Ishikawa (cell line): ENCODE measurements around the gene E4F1.

ENCODE experiments used
- CEBPB ChIP-seq: IDR thresholded peaks from 2 replicates; pipeline ENCODE4 v1.6.1; 2012
- CREB1 ChIP-seq: IDR thresholded peaks from 2 replicates; pipeline ENCODE4 v1.6.1; 2012; ENCODE audit warnings: low read depth
- EGR1 ChIP-seq: IDR thresholded peaks from 2 replicates; pipeline ENCODE4 v1.6.1; 2012
- EP300 ChIP-seq: IDR thresholded peaks from 2 replicates; pipeline ENCODE4 v1.6.1; 2012; ENCODE audit warnings: borderline replicate concordance
- FOXM1 ChIP-seq: IDR thresholded peaks from 2 replicates; pipeline ENCODE4 v1.6.1; 2012; ENCODE audit warnings: low read depth, borderline replicate concordance
- MAX ChIP-seq: IDR thresholded peaks from 2 replicates; pipeline ENCODE4 v1.6.1; 2012
- NFIC ChIP-seq: IDR thresholded peaks from 2 replicates; pipeline ENCODE4 v1.6.1; 2012
- RAD21 ChIP-seq: IDR thresholded peaks from 2 replicates; pipeline ENCODE4 v1.6.1; 2012; ENCODE audit warnings: low read depth
- TAF1 ChIP-seq: IDR thresholded peaks from 2 replicates; pipeline ENCODE4 v1.6.1; 2012; ENCODE audit warnings: low read depth, mild to moderate bottlenecking
- TCF12 ChIP-seq: IDR thresholded peaks from 2 replicates; pipeline ENCODE4 v1.6.1; 2012; ENCODE audit warnings: low read depth
- TEAD4 ChIP-seq: IDR thresholded peaks from 2 replicates; pipeline ENCODE4 v1.6.1; 2012
- YY1 ChIP-seq: IDR thresholded peaks from 2 replicates; pipeline ENCODE4 v1.6.1; 2012; ENCODE audit warnings: low read depth
- ZBTB7A ChIP-seq: IDR thresholded peaks from 2 replicates; pipeline ENCODE4 v1.6.1; 2012; ENCODE audit warnings: low read depth
- TF ChIP-seq, protein P1 (sequence below): IDR thresholded peaks from 2 replicates; pipeline ENCODE4 v1.6.1; 2012
- TF ChIP-seq, protein P2 (sequence below): IDR thresholded peaks from 2 replicates; pipeline ENCODE4 v1.6.1; 2012; ENCODE audit warnings: low read depth, mild to moderate bottlenecking

The E4F1 gene

DNA sequence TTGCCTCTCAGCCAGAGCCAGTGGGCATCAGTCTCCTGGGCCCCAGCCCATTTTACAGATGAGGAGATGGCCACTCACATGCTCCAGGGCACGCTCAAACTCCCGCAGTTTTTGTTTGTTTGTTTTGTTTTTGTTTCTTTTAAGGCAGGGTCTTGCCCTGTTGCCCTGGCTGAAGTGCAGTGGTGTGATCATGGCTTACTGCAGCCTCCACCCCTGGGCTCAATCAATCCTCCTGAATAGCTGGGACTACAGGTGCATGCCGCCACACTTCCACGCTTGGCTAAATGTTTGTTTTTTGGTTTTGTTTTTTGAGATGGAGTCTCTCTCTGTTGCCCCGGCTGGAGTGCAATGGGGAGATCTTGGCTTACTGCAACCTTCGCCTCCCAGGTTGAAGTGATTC is 3.5 kb downstream of the E4F1 start:
- TF ChIP-seq NFIC = no peak
- TF ChIP-seq CEBPB = no peak
- TF ChIP-seq RAD21 = no peak
- TF ChIP-seq CREB1 = no peak
- TF ChIP-seq TAF1 = no peak
- TF ChIP-seq, protein P1, sequence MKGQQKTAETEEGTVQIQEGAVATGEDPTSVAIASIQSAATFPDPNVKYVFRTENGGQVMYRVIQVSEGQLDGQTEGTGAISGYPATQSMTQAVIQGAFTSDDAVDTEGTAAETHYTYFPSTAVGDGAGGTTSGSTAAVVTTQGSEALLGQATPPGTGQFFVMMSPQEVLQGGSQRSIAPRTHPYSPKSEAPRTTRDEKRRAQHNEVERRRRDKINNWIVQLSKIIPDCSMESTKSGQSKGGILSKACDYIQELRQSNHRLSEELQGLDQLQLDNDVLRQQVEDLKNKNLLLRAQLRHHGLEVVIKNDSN = no peak
- TF ChIP-seq EP300 = no peak
- no peak for TF ChIP-seq YY1
- TF ChIP-seq, protein P2, sequence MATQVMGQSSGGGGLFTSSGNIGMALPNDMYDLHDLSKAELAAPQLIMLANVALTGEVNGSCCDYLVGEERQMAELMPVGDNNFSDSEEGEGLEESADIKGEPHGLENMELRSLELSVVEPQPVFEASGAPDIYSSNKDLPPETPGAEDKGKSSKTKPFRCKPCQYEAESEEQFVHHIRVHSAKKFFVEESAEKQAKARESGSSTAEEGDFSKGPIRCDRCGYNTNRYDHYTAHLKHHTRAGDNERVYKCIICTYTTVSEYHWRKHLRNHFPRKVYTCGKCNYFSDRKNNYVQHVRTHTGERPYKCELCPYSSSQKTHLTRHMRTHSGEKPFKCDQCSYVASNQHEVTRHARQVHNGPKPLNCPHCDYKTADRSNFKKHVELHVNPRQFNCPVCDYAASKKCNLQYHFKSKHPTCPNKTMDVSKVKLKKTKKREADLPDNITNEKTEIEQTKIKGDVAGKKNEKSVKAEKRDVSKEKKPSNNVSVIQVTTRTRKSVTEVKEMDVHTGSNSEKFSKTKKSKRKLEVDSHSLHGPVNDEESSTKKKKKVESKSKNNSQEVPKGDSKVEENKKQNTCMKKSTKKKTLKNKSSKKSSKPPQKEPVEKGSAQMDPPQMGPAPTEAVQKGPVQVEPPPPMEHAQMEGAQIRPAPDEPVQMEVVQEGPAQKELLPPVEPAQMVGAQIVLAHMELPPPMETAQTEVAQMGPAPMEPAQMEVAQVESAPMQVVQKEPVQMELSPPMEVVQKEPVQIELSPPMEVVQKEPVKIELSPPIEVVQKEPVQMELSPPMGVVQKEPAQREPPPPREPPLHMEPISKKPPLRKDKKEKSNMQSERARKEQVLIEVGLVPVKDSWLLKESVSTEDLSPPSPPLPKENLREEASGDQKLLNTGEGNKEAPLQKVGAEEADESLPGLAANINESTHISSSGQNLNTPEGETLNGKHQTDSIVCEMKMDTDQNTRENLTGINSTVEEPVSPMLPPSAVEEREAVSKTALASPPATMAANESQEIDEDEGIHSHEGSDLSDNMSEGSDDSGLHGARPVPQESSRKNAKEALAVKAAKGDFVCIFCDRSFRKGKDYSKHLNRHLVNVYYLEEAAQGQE = no peak
- TF ChIP-seq TEAD4 = no peak
- TF ChIP-seq TCF12 = no peak
- TF ChIP-seq MAX = no peak
- no peak for TF ChIP-seq EGR1
- no peak for TF ChIP-seq FOXM1
- no peak for TF ChIP-seq ZBTB7A

- no peak for TF ChIP-seq TAF1
- TF ChIP-seq EP300 = no peak
- no peak for TF ChIP-seq TEAD4
- TF ChIP-seq MAX = no peak
Measured at GRCh38 chr16:2228161-2228824, 4.9 kb downstream of the E4F1 start.

DNA sequence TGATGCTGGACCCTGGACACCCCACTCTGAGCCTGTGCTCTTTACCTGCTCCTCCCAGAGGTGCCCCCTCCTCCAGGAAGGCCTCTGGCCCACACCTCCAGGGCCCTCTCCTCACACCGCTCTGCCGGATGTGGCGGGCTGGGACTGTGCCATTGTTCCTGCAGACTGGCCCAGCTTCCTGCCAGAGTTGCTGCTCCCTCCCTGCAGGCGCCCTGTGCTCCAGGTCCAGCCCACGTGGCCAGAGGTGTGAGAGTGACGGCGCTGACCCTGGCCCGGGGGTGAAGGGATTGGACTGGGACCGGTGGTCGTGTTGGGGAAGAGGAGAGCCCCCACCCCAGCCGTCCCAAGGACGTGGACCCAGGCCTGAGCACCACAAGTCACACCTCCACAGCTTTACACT is 5.7 kb downstream of the E4F1 start:
- TF ChIP-seq YY1 = no peak
- no peak for TF ChIP-seq ZBTB7A
- TF ChIP-seq, protein P2 = no peak
- TF ChIP-seq MAX = no peak
- TF ChIP-seq CEBPB = no peak
- TF ChIP-seq NFIC = no peak
- TF ChIP-seq TEAD4 = no peak
- TF ChIP-seq EP300 = no peak
- TF ChIP-seq RAD21 = no peak

DNA sequence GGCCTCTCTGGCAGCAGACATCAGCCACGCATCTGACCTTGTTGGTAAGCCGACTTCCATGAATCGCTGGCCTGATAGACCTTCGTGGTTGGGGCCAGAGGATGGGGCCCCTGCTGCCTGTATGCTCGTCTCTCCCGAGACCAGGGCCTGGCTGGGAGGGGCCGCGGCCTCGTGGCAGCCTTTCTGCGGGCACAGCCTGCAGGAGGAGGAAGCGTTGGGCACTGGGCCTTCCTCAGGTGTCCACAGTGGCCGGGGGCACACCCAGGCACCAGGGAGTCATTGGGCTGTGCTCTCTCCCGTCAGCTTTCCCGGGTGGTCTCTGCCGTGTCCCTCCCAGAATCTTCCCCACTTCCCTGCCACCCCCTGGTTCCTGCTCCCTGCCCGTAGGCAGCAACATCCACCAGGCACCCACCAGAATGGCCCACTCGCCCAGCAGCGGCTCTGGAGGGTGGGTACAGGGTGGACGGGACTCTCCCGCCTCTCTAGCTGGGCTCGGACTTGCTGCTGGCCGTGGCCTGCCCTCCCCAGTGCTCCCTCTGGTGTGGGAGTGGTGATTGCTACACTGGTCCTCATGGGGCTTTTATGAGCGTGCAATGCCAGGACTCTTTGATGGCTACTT is 6.3 kb downstream of the E4F1 start:
- no peak for TF ChIP-seq ZBTB7A
- TF ChIP-seq NFIC = no peak
- TF ChIP-seq FOXM1 = no peak
- TF ChIP-seq, protein P1 = no peak
- no peak for TF ChIP-seq CREB1
- no peak for TF ChIP-seq EGR1
- no peak for TF ChIP-seq TCF12
- no peak for TF ChIP-seq TEAD4
- TF ChIP-seq YY1 = no peak
- no peak for TF ChIP-seq MAX
- TF ChIP-seq EP300 = no peak
- TF ChIP-seq RAD21 = no peak
- TF ChIP-seq, protein P2 = no peak
